Neural cell (in vitro differentiated cells): Measurements from ENCODE around the gene RNASE4.

Experiments used
- EP300 ChIP-seq: fragments of 450-650 bp; conservative IDR thresholded peaks from 2 replicates; pipeline ENCODE4 v1.6.1; 2014; ENCODE audit warnings: antibody characterized with exemption, mild to moderate bottlenecking, moderate library complexity; ENCODE audit not compliant: poor library complexity, severe bottlenecking
- EZH2 ChIP-seq: fragments of 200-600, 300-800 bp; shearing (Covaris generic), sonication (generic); IDR thresholded peaks from 2 replicates; pipeline ENCODE4 v1.6.1; 2014; ENCODE audit warnings: antibody characterized with exemption, low read length, borderline replicate concordance, mild to moderate bottlenecking; ENCODE audit not compliant: insufficient read depth, poor library complexity, severe bottlenecking
- MXI1 ChIP-seq: fragments of 450-650 bp; conservative IDR thresholded peaks from 2 replicates; pipeline ENCODE4 v1.6.1; 2014; ENCODE audit warnings: antibody characterized with exemption, mild to moderate bottlenecking; ENCODE audit not compliant: poor library complexity, severe bottlenecking
- POLR2AphosphoS5 ChIP-seq: IDR thresholded peaks from 2 replicates; pipeline ENCODE4 v1.6.1; 2012
- SMC3 ChIP-seq: fragments of 450-650 bp; conservative IDR thresholded peaks from 2 replicates; pipeline ENCODE4 v1.6.1; 2014; ENCODE audit warnings: antibody characterized with exemption, mild to moderate bottlenecking, moderate library complexity; ENCODE audit not compliant: poor library complexity
- TF ChIP-seq, protein P1 (sequence below): fragments of 450-650 bp; IDR thresholded peaks from 2 replicates; pipeline ENCODE4 v1.5.1; 2014; ENCODE audit warnings: antibody characterized with exemption, mild to moderate bottlenecking, moderate library complexity; ENCODE audit not compliant: poor library complexity, severe bottlenecking
- TF ChIP-seq, protein P2 (sequence below): IDR thresholded peaks from 2 replicates; pipeline ENCODE4 v1.6.1; 2012; ENCODE audit warnings: borderline replicate concordance

- TF ChIP-seq POLR2AphosphoS5 (no peak), EZH2 (no peak), MXI1 (no peak), EP300 (no peak), SMC3 (no peak)
- TF ChIP-seq, protein P1, sequence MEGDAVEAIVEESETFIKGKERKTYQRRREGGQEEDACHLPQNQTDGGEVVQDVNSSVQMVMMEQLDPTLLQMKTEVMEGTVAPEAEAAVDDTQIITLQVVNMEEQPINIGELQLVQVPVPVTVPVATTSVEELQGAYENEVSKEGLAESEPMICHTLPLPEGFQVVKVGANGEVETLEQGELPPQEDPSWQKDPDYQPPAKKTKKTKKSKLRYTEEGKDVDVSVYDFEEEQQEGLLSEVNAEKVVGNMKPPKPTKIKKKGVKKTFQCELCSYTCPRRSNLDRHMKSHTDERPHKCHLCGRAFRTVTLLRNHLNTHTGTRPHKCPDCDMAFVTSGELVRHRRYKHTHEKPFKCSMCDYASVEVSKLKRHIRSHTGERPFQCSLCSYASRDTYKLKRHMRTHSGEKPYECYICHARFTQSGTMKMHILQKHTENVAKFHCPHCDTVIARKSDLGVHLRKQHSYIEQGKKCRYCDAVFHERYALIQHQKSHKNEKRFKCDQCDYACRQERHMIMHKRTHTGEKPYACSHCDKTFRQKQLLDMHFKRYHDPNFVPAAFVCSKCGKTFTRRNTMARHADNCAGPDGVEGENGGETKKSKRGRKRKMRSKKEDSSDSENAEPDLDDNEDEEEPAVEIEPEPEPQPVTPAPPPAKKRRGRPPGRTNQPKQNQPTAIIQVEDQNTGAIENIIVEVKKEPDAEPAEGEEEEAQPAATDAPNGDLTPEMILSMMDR = no peak
- TF ChIP-seq, protein P2, sequence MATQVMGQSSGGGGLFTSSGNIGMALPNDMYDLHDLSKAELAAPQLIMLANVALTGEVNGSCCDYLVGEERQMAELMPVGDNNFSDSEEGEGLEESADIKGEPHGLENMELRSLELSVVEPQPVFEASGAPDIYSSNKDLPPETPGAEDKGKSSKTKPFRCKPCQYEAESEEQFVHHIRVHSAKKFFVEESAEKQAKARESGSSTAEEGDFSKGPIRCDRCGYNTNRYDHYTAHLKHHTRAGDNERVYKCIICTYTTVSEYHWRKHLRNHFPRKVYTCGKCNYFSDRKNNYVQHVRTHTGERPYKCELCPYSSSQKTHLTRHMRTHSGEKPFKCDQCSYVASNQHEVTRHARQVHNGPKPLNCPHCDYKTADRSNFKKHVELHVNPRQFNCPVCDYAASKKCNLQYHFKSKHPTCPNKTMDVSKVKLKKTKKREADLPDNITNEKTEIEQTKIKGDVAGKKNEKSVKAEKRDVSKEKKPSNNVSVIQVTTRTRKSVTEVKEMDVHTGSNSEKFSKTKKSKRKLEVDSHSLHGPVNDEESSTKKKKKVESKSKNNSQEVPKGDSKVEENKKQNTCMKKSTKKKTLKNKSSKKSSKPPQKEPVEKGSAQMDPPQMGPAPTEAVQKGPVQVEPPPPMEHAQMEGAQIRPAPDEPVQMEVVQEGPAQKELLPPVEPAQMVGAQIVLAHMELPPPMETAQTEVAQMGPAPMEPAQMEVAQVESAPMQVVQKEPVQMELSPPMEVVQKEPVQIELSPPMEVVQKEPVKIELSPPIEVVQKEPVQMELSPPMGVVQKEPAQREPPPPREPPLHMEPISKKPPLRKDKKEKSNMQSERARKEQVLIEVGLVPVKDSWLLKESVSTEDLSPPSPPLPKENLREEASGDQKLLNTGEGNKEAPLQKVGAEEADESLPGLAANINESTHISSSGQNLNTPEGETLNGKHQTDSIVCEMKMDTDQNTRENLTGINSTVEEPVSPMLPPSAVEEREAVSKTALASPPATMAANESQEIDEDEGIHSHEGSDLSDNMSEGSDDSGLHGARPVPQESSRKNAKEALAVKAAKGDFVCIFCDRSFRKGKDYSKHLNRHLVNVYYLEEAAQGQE = no peak
Measured at GRCh38 chr14:20719777-20720176, 35.4 kb downstream of the RNASE4 start.
